Ectodermal cell (in vitro differentiated cells): ENCODE results near the gene MC4R. TPM values are rescaled to one million over a fixed set of nuclear protein-coding genes. Genes with fewer than 3 reads are reported as not detected.
"Not testable (repeated sequence)": the region's sequence is repeated elsewhere in the genome, so short reads cannot be mapped to it uniquely, and the experiment has no call there.

Source experiments
- H3K27ac ChIP-seq: 2 replicates; pipeline ENCODE4 v1.7.0; 2013; ENCODE audit warnings: mild to moderate bottlenecking, low read depth, low read length; ENCODE audit not compliant: insufficient read depth, poor library complexity, severe bottlenecking
- H3K27me3 ChIP-seq: 2 replicates; pipeline ENCODE4 v1.7.0; 2013; ENCODE audit warnings: mild to moderate bottlenecking, low read length; ENCODE audit not compliant: insufficient read depth, control insufficient read depth, poor library complexity, severe bottlenecking
- H3K36me3 ChIP-seq: one replicate; pipeline ENCODE4 v1.7.0; 2013; ENCODE audit warnings: low read length; ENCODE audit not compliant: control insufficient read depth, insufficient read depth
- H3K4me1 ChIP-seq: one replicate; pipeline ENCODE4 v1.7.0; 2013; ENCODE audit warnings: low read length; ENCODE audit not compliant: control insufficient read depth, insufficient read depth
- H3K4me3 ChIP-seq: 2 replicates; pipeline ENCODE4 v1.7.0; 2013; ENCODE audit warnings: low read depth, low read length, control low read depth; ENCODE audit not compliant: insufficient read depth
- H3K9me3 ChIP-seq: 2 replicates; pipeline ENCODE4 v1.7.0; 2013; ENCODE audit warnings: mild to moderate bottlenecking, low read length, moderate library complexity; ENCODE audit not compliant: control insufficient read depth
- WGBS, 2 experiments: methylation state at CpG; one replicate each; pipeline ENCODE4 v1.1.7; 2013; ENCODE audit warnings: missing lambda C conversion rate in 2 of 2; 5-methylcytosine and 5-hydroxymethylcytosine counted together
- polyA plus RNA-seq, 4 experiments: library from polyadenylated mRNA; stranded (reverse); fragments of 50-300 nt; gene quantifications; one replicate each; pipeline ENCODE4 v1.2.3, GENCODE V29; 2013

The MC4R gene
- not detected for polyA plus RNA-seq (2013, experiment 1 of 4)
- polyA plus RNA-seq (2013, experiment 2 of 4), result 0.14 TPM
- polyA plus RNA-seq (2013, experiment 3 of 4), result not detected
- polyA plus RNA-seq (2013, experiment 4 of 4), result 0.12 TPM

DNA sequence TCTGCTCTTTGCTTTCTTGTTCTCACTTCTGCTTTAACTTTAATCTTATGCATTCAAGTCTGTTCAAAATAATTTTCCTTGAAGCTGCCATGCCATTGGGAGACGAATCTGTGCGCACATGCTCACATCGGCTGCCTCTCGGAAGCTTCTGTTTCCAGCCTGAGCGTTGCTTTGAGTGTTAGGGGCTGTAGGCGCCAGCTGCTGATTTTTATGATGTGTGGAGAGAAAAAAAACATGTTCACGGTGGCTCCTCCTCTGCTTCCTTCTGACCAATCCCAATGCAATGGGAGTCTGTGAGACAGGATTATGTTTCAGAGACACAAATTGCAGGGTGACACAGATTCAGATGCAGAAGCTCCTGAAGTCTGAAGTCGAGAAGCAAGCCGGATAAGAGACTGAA lies at the start of gene MC4R:
MC4R (minus strand) TSS at position 180 of the 400 bp plus-strand sequence. CDS start 426 bp downstream, outside the sequence.
- Histone ChIP-seq H3K27ac (no peak within 1 kb of the TSS), H3K4me3 (no peak within 1 kb of the TSS)

DNA sequence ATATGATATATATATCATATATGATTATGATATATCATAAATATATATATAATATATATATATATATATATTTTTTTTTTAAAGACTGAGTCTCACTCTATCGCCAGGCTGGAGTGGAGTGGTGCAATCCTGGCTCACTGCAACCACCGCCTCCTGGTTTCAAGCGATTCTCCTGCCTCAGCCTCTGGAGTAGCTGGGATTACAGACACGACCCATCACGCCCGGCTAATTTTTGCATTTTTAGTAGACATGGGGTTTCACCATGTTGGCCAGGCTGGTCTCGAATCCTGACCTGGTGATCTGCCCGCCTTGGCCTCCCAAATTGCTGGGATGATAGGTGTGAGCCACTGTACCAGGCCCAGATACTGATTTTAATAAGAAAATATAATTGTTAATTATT lies 49.7 kb upstream of the MC4R start:
- H3K4me3 ChIP-seq, H3K4me1 ChIP-seq, H3K27ac ChIP-seq, H3K27me3 ChIP-seq, H3K36me3 ChIP-seq, H3K9me3 ChIP-seq: not testable (repeated sequence)
- WGBS, 2 experiments, result 96 to 98% methylated on average over 8 of the region's 8 CpGs

More for the DNA sequence above, at the start of gene MC4R:
- no peaks in the 10 kb centered on the region for H3K36me3 ChIP-seq
- 71 to 72% methylated on average over 9 of the region's 9 CpGs for WGBS, 2 experiments
- no peaks in the 10 kb centered on the region for H3K4me1 ChIP-seq
- no peaks in the 10 kb centered on the region for H3K27me3 ChIP-seq
- no peaks in the 10 kb centered on the region for H3K9me3 ChIP-seq

DNA sequence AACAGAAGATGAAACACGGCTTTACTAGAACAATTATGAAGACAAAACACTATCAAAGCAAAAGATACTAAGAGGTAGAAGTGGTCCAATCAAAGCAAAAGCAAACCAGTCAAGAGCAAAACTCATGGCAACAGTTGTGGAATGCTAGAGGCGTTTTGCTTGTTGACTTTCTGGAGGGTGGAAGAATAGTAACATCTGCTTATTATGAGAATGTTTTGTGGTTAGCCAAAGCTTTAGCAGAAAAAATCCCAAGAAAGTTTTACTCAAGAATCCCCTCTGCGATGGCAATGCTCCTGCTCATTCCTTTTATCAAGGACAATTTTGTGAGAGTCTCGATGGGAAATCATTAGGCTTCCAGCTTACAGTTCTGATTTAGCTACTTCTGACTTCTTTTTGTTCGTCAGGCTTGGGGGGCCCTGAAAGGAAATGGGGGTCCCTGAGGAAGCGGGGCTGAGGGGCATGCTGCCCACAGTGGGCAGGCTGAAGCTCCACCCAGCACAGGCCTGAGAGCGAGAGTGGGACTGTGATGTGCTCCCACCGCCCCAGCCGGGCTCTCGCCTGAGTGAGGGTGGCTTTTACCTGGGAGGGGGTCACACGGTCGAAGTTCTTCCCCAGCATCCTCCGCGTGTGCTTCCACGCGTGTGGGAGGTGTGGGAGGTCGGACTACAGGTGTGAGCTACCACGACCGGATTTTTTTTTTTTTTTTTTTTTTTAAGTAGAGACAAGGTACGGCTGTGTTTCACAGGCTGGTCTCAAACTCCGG lies 49.0 kb upstream of the MC4R start:
- Histone ChIP-seq H3K27me3 (no peaks in the 10 kb centered on the region), H3K4me1 (no peaks in the 10 kb centered on the region), H3K4me3 (no peak overlapping the region), H3K36me3 (no peaks in the 10 kb centered on the region), H3K27ac (no peak overlapping the region), H3K9me3 (no peaks in the 10 kb centered on the region)
- WGBS, 2 experiments, result 91 to 95% methylated on average over 16 to 21 of the region's 21 CpGs

DNA sequence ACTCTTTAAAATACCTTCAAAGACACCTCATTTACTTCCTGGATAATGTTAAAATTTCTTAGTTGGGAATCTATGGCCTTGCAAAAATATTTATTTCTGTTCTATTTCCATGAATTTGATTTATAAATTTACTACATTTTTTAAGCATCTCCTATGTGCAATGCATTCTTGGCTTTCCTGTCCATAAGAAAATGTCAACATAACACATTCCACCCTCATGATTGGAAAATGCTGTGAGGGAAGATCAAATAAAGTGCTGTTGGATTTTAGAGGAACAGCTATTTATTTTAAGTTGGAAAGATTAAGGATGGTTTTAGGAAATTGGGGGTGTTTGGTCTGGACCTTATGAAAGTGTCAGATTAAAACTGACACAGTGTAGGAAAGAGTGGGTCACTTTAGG lies 45.4 kb upstream of the MC4R start:
- H3K4me1 ChIP-seq, result no peaks in the 10 kb centered on the region
- no peak overlapping the region for H3K27ac ChIP-seq
- H3K27me3 ChIP-seq, result no peaks in the 10 kb centered on the region
- H3K36me3 ChIP-seq, result no peaks in the 10 kb centered on the region
- no peaks in the 10 kb centered on the region for H3K9me3 ChIP-seq
- H3K4me3 ChIP-seq, result no peak overlapping the region

DNA sequence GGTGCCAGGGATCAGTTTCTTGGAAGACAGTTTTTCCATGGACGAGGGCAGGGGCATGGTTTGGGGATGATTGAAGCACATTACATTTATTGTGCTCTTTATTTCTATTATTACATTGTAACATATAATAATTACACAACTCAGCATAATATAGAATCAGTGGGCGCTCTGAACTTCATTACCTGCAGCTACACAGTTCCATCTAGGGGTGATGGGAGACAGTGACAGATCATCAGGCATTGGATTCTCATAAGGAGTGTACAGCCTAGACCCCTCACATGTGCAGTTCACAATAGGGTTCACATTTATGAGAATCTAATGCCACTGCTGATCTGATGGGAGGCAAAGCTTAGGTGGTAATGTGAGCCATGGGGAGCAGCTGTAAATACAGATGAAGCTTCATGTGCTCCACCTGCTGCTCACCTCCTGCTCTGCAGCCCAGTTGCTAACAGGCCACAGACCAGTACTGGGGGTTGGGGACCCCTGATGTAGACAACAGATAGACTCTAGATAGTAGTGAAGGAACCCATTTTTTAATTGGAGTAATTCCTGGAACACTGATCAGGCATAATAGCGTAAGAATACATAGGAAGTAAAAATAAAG lies 41.5 kb upstream of the MC4R start:
- no peaks in the 10 kb centered on the region for H3K36me3 ChIP-seq
- H3K4me3 ChIP-seq, result no peak overlapping the region
- H3K4me1 ChIP-seq, result no peaks in the 10 kb centered on the region
- no peak overlapping the region for H3K27ac ChIP-seq
- no peaks in the 10 kb centered on the region for H3K9me3 ChIP-seq
- 80 to 100% methylated on average over 1 to 3 of the region's 3 CpGs for WGBS, 2 experiments
- H3K27me3 ChIP-seq, result no peaks in the 10 kb centered on the region

DNA sequence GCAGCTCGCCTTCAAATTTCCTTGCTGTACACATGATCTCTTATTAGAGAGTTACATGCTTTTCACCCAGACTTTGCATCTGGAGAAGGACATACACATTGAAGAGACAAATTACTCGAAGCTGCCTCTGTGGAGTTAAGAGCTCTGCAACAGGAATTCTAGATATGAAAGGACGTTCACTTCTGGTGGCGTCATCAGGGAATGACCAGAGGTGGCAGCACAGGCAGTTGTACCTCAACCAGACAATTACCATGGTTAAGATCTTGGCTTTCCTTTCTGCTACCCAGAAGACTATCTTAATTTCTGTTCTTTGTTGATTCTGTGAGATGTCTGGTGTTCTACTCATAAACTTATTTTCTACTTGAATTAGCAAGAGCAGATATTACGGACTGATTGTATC lies 39.1 kb upstream of the MC4R start:
- no peak overlapping the region for H3K27ac ChIP-seq
- WGBS, 2 experiments, result 79% methylated on average over 4 to 5 of the region's 5 CpGs
- no peak overlapping the region for H3K4me3 ChIP-seq
- H3K4me1 ChIP-seq, result no peaks in the 10 kb centered on the region
- no peaks in the 10 kb centered on the region for H3K27me3 ChIP-seq
- H3K36me3 ChIP-seq, result no peaks in the 10 kb centered on the region
- no peaks in the 10 kb centered on the region for H3K9me3 ChIP-seq

DNA sequence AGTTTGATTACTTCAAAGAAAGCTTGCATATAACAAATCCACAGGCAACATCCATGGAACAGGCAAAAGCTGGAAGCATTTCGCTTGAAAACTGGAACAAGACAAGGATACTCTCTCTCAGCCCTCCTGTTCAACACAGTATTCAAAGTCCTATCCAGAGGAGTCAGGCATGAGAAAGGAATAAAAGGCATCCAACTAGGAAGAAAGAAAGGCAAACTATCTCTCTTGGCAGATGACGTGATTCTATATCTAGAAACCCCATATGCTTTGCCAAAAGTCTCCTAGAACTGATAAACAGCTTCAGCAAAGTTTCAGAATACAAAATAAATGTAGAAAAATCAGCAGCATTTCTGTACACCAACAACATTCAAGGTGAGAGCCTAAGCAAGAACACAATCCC lies 34.1 kb upstream of the MC4R start:
- Histone ChIP-seq H3K4me1 (no peaks in the 10 kb centered on the region), H3K27me3 (no peaks in the 10 kb centered on the region), H3K9me3 (no peaks in the 10 kb centered on the region), H3K36me3 (no peaks in the 10 kb centered on the region), H3K4me3 (no peak overlapping the region), H3K27ac (no peak overlapping the region)
- 82 to 90% methylated on average over 2 of the region's 2 CpGs for WGBS, 2 experiments

DNA sequence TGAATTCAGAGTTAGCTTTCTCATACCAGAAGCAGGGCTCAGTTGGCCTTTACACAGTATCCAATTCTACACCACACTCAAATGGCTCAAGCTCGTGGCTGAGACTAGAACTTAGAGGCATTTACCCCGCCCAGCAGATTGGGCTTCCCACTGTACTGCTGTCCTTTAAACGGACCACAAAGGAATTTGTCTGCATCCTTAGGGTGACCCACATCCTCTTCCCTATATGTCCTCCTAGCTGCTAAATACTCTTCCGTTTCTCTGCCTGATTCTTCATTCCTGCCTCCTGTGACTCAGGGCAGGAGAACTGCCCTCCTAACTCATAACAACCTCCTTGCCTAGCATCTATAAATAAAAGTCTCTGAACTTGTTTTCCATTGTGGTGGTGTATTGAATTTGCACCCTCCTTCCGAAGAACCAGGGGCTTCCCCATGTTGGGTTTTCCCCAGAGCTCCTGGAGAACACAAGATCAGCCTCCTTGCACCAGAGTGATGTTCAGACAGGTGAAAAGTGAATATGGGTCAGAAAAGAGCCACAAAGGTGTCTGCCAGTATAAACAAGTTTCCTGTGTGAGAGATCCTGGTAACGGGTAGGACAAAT lies 32.0 kb upstream of the MC4R start:
- Histone ChIP-seq H3K4me3 (no peak overlapping the region), H3K27ac (no peak overlapping the region), H3K36me3 (no peaks in the 10 kb centered on the region), H3K27me3 (no peaks in the 10 kb centered on the region), H3K9me3 (no peaks in the 10 kb centered on the region), H3K4me1 (no peaks in the 10 kb centered on the region)
- 81 to 86% methylated on average over 6 of the region's 6 CpGs for WGBS, 2 experiments

DNA sequence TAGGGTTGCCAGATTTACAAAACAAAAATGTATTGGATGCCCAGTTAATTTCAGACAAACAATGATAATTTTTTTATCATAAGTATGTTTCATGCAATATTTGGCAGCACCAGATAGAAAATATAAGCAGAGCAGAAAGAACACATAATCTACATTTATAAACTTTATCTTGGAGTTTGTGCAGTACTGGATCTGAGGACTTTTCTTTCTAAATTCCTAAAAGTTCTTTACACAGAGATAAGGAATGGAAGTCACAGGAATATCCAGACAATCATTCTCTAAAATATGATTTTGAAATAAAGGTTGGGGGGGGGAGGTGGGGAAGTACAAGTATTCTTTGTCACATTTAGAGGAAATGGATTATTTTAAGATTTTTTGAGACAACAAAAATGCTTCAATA lies 28.8 kb upstream of the MC4R start:
- no peaks in the 10 kb centered on the region for H3K36me3 ChIP-seq
- no peaks in the 10 kb centered on the region for H3K9me3 ChIP-seq
- no peaks in the 10 kb centered on the region for H3K27me3 ChIP-seq
- H3K27ac ChIP-seq, result no peak overlapping the region
- no peaks in the 10 kb centered on the region for H3K4me1 ChIP-seq
- no peak overlapping the region for H3K4me3 ChIP-seq

DNA sequence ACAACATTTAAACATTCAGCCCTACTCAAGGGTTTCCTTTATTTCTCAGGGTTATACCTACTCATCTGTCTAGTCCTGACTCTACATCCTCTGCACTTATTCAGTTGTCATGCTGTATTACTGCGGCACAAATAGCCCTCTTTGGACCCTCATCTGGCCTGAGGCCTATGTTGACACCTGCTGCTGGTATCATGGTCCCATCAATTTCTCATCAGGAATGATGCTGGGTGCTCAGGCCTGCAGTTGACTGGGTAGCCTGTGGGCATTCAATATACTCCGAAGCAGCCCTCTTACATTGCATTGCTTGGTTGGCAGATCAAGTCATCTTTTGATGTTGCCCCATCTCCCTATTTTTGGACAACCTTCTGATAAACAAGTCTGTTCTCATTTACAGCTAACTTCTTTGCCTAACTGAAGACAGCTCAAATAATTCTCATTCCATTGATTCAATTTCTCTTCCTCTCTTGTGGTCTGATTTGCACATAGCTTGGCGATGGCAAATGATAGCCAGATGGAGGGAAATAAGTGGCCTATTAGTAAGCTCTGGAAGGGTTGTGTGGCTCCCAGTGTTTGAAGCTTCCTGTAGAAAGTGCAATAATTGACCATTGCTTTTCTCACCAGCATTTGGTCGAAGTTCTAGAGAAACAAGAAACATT lies 19.1 kb upstream of the MC4R start:
- H3K27me3 ChIP-seq, result no peaks in the 10 kb centered on the region
- H3K4me1 ChIP-seq, result no peaks in the 10 kb centered on the region
- H3K27ac ChIP-seq, result no peak overlapping the region
- H3K9me3 ChIP-seq, result no peaks in the 10 kb centered on the region
- WGBS, 2 experiments, result 91 to 93% methylated on average over 4 of the region's 4 CpGs
- H3K4me3 ChIP-seq, result no peak overlapping the region
- H3K36me3 ChIP-seq, result no peaks in the 10 kb centered on the region
